HG03135 (cell line): ENCODE measurements around the gene PRDM16.
"Not testable (repeated sequence)": the region's sequence is repeated elsewhere in the genome, so short reads cannot be mapped to it uniquely, and the experiment has no call there.

Experiments used
- ATAC-seq: cut with Tn5 transposase; IDR thresholded peaks from one replicate; pipeline ENCODE4 v1.9.1; 2021; ENCODE audit warnings: mild to moderate bottlenecking, moderate library complexity; ENCODE audit not compliant: unreplicated experiment

Gene PRDM16

GRCh38 chr1:3080053-3080955, 11.3 kb downstream of the PRDM16 start:
- ATAC-seq = no peak

GRCh38 chr1:3081171-3081683, 12.2 kb downstream of the PRDM16 start:
- no peak for ATAC-seq

DNA sequence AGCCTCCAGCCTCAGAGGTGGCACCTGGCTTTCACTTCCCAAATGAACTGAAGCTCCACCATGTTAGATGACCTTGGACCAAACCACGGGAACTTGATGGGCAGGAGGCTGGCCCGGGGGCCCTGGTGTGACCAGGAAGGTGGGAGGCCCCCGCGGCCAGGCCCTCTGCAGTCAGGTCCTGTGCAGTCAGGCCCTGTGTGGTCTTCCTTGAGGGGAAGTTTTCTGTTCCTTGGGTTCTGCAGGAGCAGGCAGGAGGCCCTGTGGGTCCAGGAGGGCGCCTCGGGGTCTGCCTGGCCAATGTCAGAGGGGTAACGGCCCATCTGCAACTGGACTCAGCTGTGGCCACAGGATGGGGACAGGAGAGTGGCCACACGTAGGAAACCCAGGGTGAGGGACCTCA, 13.0 kb downstream of the PRDM16 start:
- ATAC-seq = no peak

GRCh38 chr1:3082571-3083516, 13.8 kb downstream of the PRDM16 start:
- no peak for ATAC-seq

DNA sequence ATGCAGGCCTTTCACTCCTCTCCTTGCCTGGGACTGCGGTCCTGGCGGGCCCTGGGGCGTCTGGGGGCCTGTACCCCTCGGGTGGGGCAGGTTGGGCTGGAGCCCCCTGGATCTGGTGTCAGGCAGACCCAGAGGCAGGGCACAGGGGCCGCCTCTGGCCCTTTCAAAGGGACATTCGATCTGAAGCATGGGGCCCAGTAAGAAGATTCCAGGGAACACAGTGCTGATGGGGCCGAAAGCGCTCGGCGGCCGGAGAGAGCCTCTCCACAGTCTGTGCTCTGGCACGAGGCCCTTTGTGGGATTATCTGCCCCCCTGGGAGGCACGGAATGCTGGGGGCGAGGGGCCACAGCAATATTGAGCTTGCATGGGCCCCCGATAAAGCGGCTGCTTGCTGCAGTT, 15.2 kb downstream of the PRDM16 start:
- no peak for ATAC-seq

DNA sequence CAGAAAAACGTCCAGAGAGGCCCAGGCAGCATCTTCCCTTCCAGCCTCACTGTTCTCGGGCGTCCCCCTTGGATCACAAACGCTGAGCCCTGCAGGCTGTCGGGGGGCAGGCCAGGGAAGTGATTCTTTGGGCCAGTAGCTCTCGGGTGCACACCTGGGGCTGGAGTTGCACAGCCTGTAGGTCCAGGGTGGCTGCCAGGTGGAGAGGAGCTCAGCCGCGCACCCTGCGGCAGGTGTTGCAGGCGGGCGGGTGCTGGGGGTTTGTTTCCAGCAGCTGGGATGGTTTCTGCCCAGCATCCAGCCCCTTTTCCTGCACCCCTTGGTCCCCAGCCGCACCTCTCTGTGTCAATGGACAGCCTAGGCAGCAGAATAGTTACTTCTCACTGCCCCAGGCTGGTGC, 15.7 kb downstream of the PRDM16 start:
- ATAC-seq = no peak

GRCh38 chr1:3085721-3086120, 16.7 kb downstream of the PRDM16 start:
- no peak for ATAC-seq

- ATAC-seq = no peak
Measured at GRCh38 chr1:3086272-3086974, 17.4 kb downstream of the PRDM16 start.

GRCh38 chr1:3087049-3087448, 18.0 kb downstream of the PRDM16 start:
- ATAC-seq = no peak

- not testable (repeated sequence) for ATAC-seq
Measured at GRCh38 chr1:3087946-3088668, 19.1 kb downstream of the PRDM16 start.

- ATAC-seq = no peak
Measured at GRCh38 chr1:3089490-3089889, 20.5 kb downstream of the PRDM16 start.

- no peak for ATAC-seq
Measured at GRCh38 chr1:3091334-3091733, 22.3 kb downstream of the PRDM16 start.

DNA sequence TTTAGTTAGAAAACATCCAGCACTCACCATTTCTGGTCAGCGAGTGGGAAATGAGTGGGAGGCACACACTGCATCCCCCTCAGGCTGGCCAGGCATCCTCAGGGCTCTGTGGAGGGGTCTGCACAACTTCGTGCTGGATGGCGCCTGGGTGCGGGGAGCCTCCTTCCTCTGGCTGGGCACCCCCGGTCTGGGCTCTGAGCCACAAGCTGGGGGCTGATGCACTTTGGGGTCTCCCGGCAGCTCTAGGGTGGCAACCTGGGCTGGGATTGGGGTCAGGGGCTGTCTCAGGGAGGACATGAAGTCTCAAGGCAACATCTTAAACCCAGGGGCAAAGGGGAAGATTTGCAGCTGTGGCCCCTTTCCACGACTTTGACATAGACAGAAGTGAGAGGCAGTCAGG, 23.5 kb downstream of the PRDM16 start:
- ATAC-seq = no peak

DNA sequence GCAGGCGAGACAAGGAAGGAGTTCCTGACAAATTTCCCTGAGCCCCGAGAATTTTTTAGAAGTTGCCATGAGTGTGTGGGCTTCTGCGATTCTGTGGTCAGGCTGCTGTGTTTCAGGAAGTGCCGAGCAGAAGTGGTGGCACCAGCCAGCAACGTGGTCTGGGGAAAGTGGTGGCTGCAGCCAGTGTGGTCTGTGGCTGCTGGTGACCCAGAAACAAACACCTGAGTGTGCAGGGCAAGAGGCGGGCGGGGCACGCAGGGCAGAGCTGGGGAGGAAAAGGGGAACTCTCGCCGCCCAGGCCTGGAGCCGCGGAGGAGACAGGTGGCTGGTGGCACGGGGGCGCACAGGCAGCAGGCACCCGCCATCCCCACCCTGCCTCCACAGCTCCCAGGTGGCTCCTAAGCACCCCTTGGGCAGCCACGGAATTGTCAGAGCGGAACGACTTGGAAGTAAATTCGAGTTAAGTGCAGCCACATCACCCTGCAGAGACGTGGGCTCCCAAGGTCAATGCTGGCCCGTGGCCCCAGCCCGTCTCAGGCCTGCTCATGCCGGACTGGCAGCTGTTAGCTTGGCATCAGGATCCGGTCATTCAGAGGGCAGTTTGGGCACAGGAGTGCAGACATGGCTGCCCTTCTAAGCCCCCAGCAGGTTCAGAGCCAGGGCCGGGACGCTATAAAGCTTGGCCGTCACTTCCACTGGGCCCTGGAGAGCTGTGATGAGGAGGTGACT, 25.1 kb downstream of the PRDM16 start:
- ATAC-seq = no peak

GRCh38 chr1:3094863-3095780, 26.1 kb downstream of the PRDM16 start:
- no peak for ATAC-seq

- no peak for ATAC-seq
Measured at GRCh38 chr1:3096345-3096744, 27.3 kb downstream of the PRDM16 start.

- no peak for ATAC-seq
Measured at GRCh38 chr1:3097231-3097630, 28.2 kb downstream of the PRDM16 start.

DNA sequence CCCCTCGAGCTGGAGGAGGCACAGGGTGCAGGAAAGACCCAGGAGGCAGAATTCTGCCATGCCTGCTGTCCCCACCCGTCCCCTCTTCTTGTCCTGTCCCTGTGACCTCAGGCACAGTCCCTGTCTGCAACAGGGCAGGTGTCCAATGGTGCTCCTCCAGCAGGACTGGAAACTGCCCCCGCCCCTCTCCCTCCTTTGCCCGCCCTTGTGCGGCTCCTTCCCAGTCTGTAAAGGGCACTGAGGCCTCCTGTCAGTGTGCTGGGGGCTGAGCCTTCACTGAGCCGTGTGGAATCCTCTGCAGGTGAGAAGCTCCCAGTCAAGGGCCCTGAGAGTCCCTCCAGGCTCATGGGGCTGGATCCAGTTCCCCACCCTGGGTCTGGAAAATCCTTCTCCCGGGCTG, 28.9 kb downstream of the PRDM16 start:
- no peak for ATAC-seq

- no peak for ATAC-seq
Measured at GRCh38 chr1:3099861-3100260, 30.9 kb downstream of the PRDM16 start.
